K562 (cell line): ENCODE results near the gene MLLT11. TPM values are rescaled to one million over a fixed set of nuclear protein-coding genes. Genes with fewer than 3 reads are reported as not detected.
A peak's percentile ranks its signal among the peaks of the same experiment; 100 is the strongest.

Experiments
- ARID4B ChIP-seq: sonication (generic); formaldehyde crosslinking; IDR thresholded peaks from 2 replicates; pipeline ENCODE4 v1.8.0; 2022; ENCODE audit warnings: mild to moderate bottlenecking, missing genetic modification reagents
- CREB1 ChIP-seq, 2 experiments: sonication (generic) in 1 of 2; formaldehyde crosslinking in 1 of 2; IDR thresholded peaks; 2 replicates each; pipeline versions ENCODE4 v1.6.1 to v1.8.0; 2012 to 2022; ENCODE audit warnings: inconsistent platforms in 1 of 2, mild to moderate bottlenecking in 1 of 2, missing genetic modification reagents in 1 of 2, moderate library complexity in 1 of 2
- HBP1 ChIP-seq: fragments of 450-650 bp; formaldehyde crosslinking; IDR thresholded peaks from 2 replicates; pipeline ENCODE4 v1.4.0; 2022; ENCODE audit warnings: missing genetic modification characterization
- HCFC1 ChIP-seq: IDR thresholded peaks from 2 replicates; pipeline ENCODE4 v1.6.1; 2012; ENCODE audit warnings: low read depth, low read length, improper control_type of control experiment
- HDGF ChIP-seq: fragments of 450-650 bp; IDR thresholded peaks from 2 replicates; pipeline ENCODE4 v1.6.1; 2016
- HES1 ChIP-seq: fragments of 450-650 bp; IDR thresholded peaks from 2 replicates; pipeline ENCODE4 v1.6.1; 2016; ENCODE audit warnings: low read depth, mild to moderate bottlenecking, moderate library complexity
- HMBOX1 ChIP-seq: sonication (generic); IDR thresholded peaks from 2 replicates; pipeline ENCODE4 v1.6.1; 2016
- MYC ChIP-seq, 2 experiments: fragments of 250-450 bp in 1 of 2; sonication (Bioruptor Pico) in 1 of 2; IDR thresholded peaks; 2 replicates each; pipeline versions ENCODE4 v1.5.1 to v1.6.1; 2012 to 2021; ENCODE audit warnings: low read depth in 2 of 2, borderline replicate concordance in 1 of 2, improper control_type of control experiment in 1 of 2, low read length in 1 of 2, mild to moderate bottlenecking in 1 of 2, moderate library complexity in 1 of 2
- POLR2AphosphoS2 ChIP-seq: IDR thresholded peaks from 2 replicates; pipeline ENCODE4 v1.6.1; 2012; ENCODE audit warnings: low read length, improper control_type of control experiment
- PREB ChIP-seq: sonication (generic); formaldehyde crosslinking; IDR thresholded peaks from 2 replicates; pipeline ENCODE4 v1.8.1; 2023; ENCODE audit warnings: mild to moderate bottlenecking, missing genetic modification reagents
- RBFOX2 ChIP-seq: fragments of 200-400 bp; formaldehyde crosslinking; IDR thresholded peaks from 2 replicates; pipeline ENCODE4 v1.6.1; 2017; ENCODE audit warnings: low read depth, mild to moderate bottlenecking, low read length, moderate library complexity
- SMAD4 ChIP-seq: fragments of 250-450 bp; sonication (Bioruptor Pico); conservative IDR thresholded peaks from 2 replicates; pipeline ENCODE4 v1.8.0; 2021; ENCODE audit warnings: inconsistent platforms, mild to moderate bottlenecking, moderate library complexity
- SRF ChIP-seq, 2 experiments: fragments of 250-450, 450-650 bp in 1 of 2; sonication (Bioruptor Pico) in 1 of 2; sonication (generic) in 1 of 2; formaldehyde crosslinking; IDR thresholded peaks; 2 replicates each; pipeline versions ENCODE4 v1.5.0 to v1.5.1; 2020 to 2022; ENCODE audit warnings: mild to moderate bottlenecking in 1 of 2, missing genetic modification reagents in 1 of 2
- XRCC3 ChIP-seq: fragments of 450-650 bp; IDR thresholded peaks from 2 replicates; pipeline ENCODE4 v1.6.1; 2017; ENCODE audit warnings: mild to moderate bottlenecking, moderate library complexity
- ZNF24 ChIP-seq: fragments of 450-650 bp; IDR thresholded peaks from 2 replicates; pipeline ENCODE4 v1.6.1; 2016
- ZNF282 ChIP-seq: sonication (generic); formaldehyde crosslinking; IDR thresholded peaks from 2 replicates; pipeline ENCODE4 v1.8.1; 2023; ENCODE audit warnings: missing genetic modification reagents
- ZNF644 ChIP-seq: fragments of 200-800 bp; sonication (Bioruptor generic); IDR thresholded peaks from 2 replicates; pipeline ENCODE4 v1.6.1; 2016; ENCODE audit warnings: low read depth, missing genetic modification characterization, missing compliant biosample characterization
- polyA plus RNA-seq, 8 experiments: library from polyadenylated mRNA; depleted of rRNA in 4 of 8; stranded (reverse) in 5 of 8; unstranded in 3 of 8; fragments of >200 nt; fragmentation: Nextera tagmentation in 2 of 8; fragmentation: Illumina TruSeq in 1 of 8; extraction: Ambion mirVana in 2 of 8; extraction: Trizol in 1 of 8; gene quantifications; 2 replicates each; pipeline versions ENCODE4 v1.2.1 to v1.2.3, GENCODE V29; 2011 to 2014; ENCODE audit warnings: inconsistent platforms in 1 of 8, missing spikeins in 1 of 8
- total RNA-seq, 7 experiments: library from RNA; depleted of rRNA in 6 of 7; stranded (reverse); fragments of >200 nt in 6 of 7; fragmentation: Illumina TruSeq in 2 of 7; extraction: Trizol in 2 of 7; gene quantifications; 2 replicates each; pipeline versions ENCODE4 v1.2.1 to v1.2.3, GENCODE V29; 2011 to 2021; ENCODE audit warnings: low replicate concordance in 1 of 7

MLLT11 gene
- total and polyA plus RNA-seq, 9 of the 15 experiments (the other 6 are each of a cell fraction or from before 2014, with no cell fraction given): 12.1 to 91.0 (median 22.0) TPM

GRCh38 chr1:151024540-151025146 lies 35.6 kb upstream of the MLLT11 start (continued):
- TF ChIP-seq PREB (CRISPR knock-in tag): no peak
- no peak for TF ChIP-seq CREB1 (IDR thresholded peaks at IDR 0.05)
- no peak for TF ChIP-seq CREB1 (CRISPR knock-in tag; IDR thresholded peaks at IDR 0.05)
- TF ChIP-seq XRCC3: no peak
- TF ChIP-seq ZNF282 (CRISPR knock-in tag): no peak
- TF ChIP-seq SRF (CRISPR knock-in tag; IDR thresholded peaks at IDR 0.05): peak in 1 of 2 experiments; percentile 86; a peak in 1 of 4 replicates
- no peak; the same call in 1 of the 2 replicates for TF ChIP-seq HDGF
- TF ChIP-seq HES1: no peak
- TF ChIP-seq ZNF644 (tag): no peak
- no peak for TF ChIP-seq RBFOX2
- peak; percentile 36; the same call in 1 of the 2 replicates for TF ChIP-seq ZNF24
- TF ChIP-seq HBP1 (CRISPR knock-in tag): no peak
- TF ChIP-seq POLR2AphosphoS2: no peak
- TF ChIP-seq SMAD4: 0 out of 2 replicates have a peak, but pooled peaks have one; percentile 18
- TF ChIP-seq HCFC1: peak; percentile 24; the same call in 1 of the 2 replicates
- TF ChIP-seq HMBOX1: no peak; the same call in 1 of the 2 replicates
- TF ChIP-seq ARID4B (CRISPR knock-in tag): no peak
- peak; percentile 32; the same call in 1 of the 2 replicates for TF ChIP-seq MYC (IDR thresholded peaks at IDR 0.05; ENCODE audit: low read depth, low read length)
- no peak for TF ChIP-seq MYC (CRISPR knock-in tag; IDR thresholded peaks at IDR 0.05; ENCODE audit: borderline replicate concordance, low read depth)
